SK-N-SH treated with all-trans-retinoic acid at 6 μM for 48 hours (cell line): ENCODE results near the gene PDE1C.

Experiments
- ATAC-seq: fragments of 200-7000 bp; cut with Tn5 transposase; 3 replicates; pipeline ENCODE4 v1.9.1; 2020; ENCODE audit warnings: mild to moderate bottlenecking, moderate library complexity
- ARNTL ChIP-seq: fragments of 450-650 bp; formaldehyde crosslinking; IDR thresholded peaks from 2 replicates; pipeline ENCODE4 v1.5.0; 2020; ENCODE audit warnings: low read depth, mild to moderate bottlenecking, moderate library complexity, borderline replicate concordance
- BACH2 ChIP-seq: fragments of 250-450 bp; sonication (Bioruptor Pico); IDR thresholded peaks from 2 replicates; pipeline ENCODE4 v1.9.0; 2021; ENCODE audit warnings: mild to moderate bottlenecking, borderline replicate concordance
- CSDC2 ChIP-seq: fragments of 250-450 bp; sonication (Bioruptor Pico); IDR thresholded peaks from 2 replicates; pipeline ENCODE4 v1.5.0; 2020; ENCODE audit warnings: mild to moderate bottlenecking, moderate library complexity
- ESRRG ChIP-seq: fragments of 250-450 bp; sonication (Bioruptor Pico); IDR thresholded peaks from 2 replicates; pipeline ENCODE4 v1.6.1; 2021; ENCODE audit warnings: mild to moderate bottlenecking
- GLIS3 ChIP-seq: fragments of 250-450 bp; sonication (Bioruptor Pico); IDR thresholded peaks from 2 replicates; pipeline ENCODE4 v1.5.0; 2020; ENCODE audit warnings: mild to moderate bottlenecking, moderate library complexity
- ISL1 ChIP-seq: fragments of 250-450 bp; sonication (Bioruptor Pico); IDR thresholded peaks from 2 replicates; pipeline ENCODE4 v2.1.2; 2022; ENCODE audit warnings: mild to moderate bottlenecking, moderate library complexity
- OSR1 ChIP-seq: fragments of 250-450 bp; sonication (Bioruptor Pico); IDR thresholded peaks from 2 replicates; pipeline ENCODE4 v1.8.0; 2022; ENCODE audit warnings: moderate library complexity, mild to moderate bottlenecking, inconsistent platforms
- PPARA ChIP-seq: fragments of 250-450 bp; sonication (Bioruptor Pico); IDR thresholded peaks from 2 replicates; pipeline ENCODE4 v1.5.0; 2020; ENCODE audit warnings: mild to moderate bottlenecking, borderline replicate concordance
- RARB ChIP-seq: fragments of 250-450 bp; sonication (Bioruptor Pico); IDR thresholded peaks from 2 replicates; pipeline ENCODE4 v1.8.0; 2021; ENCODE audit warnings: mild to moderate bottlenecking, moderate library complexity
- SNAI2 ChIP-seq: fragments of 250-450 bp; sonication (Bioruptor Pico); IDR thresholded peaks from 2 replicates; pipeline ENCODE4 v1.5.0; 2020; ENCODE audit warnings: mild to moderate bottlenecking, moderate library complexity
- TCF4 ChIP-seq: fragments of 250-450 bp; sonication (Bioruptor Pico); IDR thresholded peaks from 2 replicates; pipeline ENCODE4 v1.8.0; 2021; ENCODE audit warnings: mild to moderate bottlenecking, moderate library complexity, borderline replicate concordance
- TOX ChIP-seq: fragments of 250-450 bp; sonication (Bioruptor Pico); IDR thresholded peaks from 2 replicates; pipeline ENCODE4 v1.8.0; 2021; ENCODE audit warnings: mild to moderate bottlenecking, moderate library complexity, borderline replicate concordance
- ZC3H10 ChIP-seq: fragments of 250-450 bp; sonication (Bioruptor Pico); IDR thresholded peaks from 2 replicates; pipeline ENCODE4 v1.5.1; 2021; ENCODE audit warnings: mild to moderate bottlenecking, moderate library complexity
- ZFP3 ChIP-seq: fragments of 250-450 bp; sonication (Bioruptor Pico); IDR thresholded peaks from 2 replicates; pipeline ENCODE4 v1.5.0; 2020; ENCODE audit warnings: mild to moderate bottlenecking, moderate library complexity
- ZFP30 ChIP-seq: fragments of 450-650 bp; formaldehyde crosslinking; IDR thresholded peaks from 2 replicates; pipeline ENCODE4 v1.5.0; 2022; ENCODE audit warnings: mild to moderate bottlenecking, moderate library complexity
- ZNF565 ChIP-seq: fragments of 450-650 bp; formaldehyde crosslinking; conservative IDR thresholded peaks from 2 replicates; pipeline ENCODE4 v1.5.0; 2020; ENCODE audit warnings: low read depth, mild to moderate bottlenecking, moderate library complexity
- ZNF70 ChIP-seq: fragments of 450-650 bp; formaldehyde crosslinking; IDR thresholded peaks from 2 replicates; pipeline ENCODE4 v1.5.0; 2020; ENCODE audit warnings: mild to moderate bottlenecking, moderate library complexity
- ZNF8 ChIP-seq: fragments of 450-650 bp; formaldehyde crosslinking; IDR thresholded peaks from 2 replicates; pipeline ENCODE4 v1.5.0; 2020; ENCODE audit warnings: mild to moderate bottlenecking, moderate library complexity
- TF ChIP-seq, protein P1 (sequence below): fragments of 250-450 bp; sonication (Bioruptor Pico); IDR thresholded peaks from 2 replicates; pipeline ENCODE4 v1.5.0; 2020; ENCODE audit warnings: mild to moderate bottlenecking, moderate library complexity
- TF ChIP-seq, protein P2 (sequence below): fragments of 250-450 bp; sonication (Bioruptor Pico); IDR thresholded peaks from 2 replicates; pipeline ENCODE4 v1.8.0; 2020; ENCODE audit warnings: mild to moderate bottlenecking, moderate library complexity, borderline replicate concordance
- TF ChIP-seq, protein P3 (sequence below): fragments of 250-450 bp; sonication (Bioruptor Pico); IDR thresholded peaks from 2 replicates; pipeline ENCODE4 v1.8.0; 2021; ENCODE audit warnings: low read depth, mild to moderate bottlenecking, moderate library complexity, borderline replicate concordance
- TF ChIP-seq, protein P4 (sequence below): fragments of 250-450 bp; sonication (Bioruptor Pico); IDR thresholded peaks from 2 replicates; pipeline ENCODE4 v1.5.1; 2021; ENCODE audit warnings: mild to moderate bottlenecking, moderate library complexity

Gene PDE1C

DNA sequence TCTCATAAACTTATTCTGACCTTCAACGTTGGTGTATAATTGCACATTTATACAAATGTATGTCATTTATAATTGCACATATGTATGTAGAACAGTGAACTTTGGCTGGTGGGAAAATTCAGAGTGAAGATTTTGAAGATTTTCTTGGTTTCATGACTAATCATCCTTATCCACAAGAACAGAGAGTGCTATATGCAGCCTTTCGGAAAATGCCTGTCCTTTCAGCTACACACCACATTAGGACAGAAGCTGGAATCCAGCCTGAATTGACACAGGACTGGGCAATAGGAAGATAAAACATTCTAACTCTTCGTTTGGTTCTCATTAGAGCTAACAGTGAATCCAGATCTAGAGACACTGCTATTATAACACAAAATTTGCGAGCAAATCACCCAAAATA lies 166.2 kb downstream of the PDE1C start:
- no peak for TF ChIP-seq GLIS3 (CRISPR knock-in tag)
- no peak for TF ChIP-seq ESRRG
- no peak for TF ChIP-seq ZNF70 (CRISPR knock-in tag)
- TF ChIP-seq ZNF8: no peak
- TF ChIP-seq BACH2: no peak
- TF ChIP-seq PPARA: no peak
- TF ChIP-seq RARB (CRISPR knock-in tag): no peak
- no peak for TF ChIP-seq ZFP30 (CRISPR knock-in tag)
- TF ChIP-seq ZNF565 (CRISPR knock-in tag): no peak
- TF ChIP-seq ZFP3: no peak
- no peak for TF ChIP-seq ARNTL (CRISPR knock-in tag)
- TF ChIP-seq ZC3H10: no peak
- no peak for TF ChIP-seq TOX (CRISPR knock-in tag)
- TF ChIP-seq, protein P1, sequence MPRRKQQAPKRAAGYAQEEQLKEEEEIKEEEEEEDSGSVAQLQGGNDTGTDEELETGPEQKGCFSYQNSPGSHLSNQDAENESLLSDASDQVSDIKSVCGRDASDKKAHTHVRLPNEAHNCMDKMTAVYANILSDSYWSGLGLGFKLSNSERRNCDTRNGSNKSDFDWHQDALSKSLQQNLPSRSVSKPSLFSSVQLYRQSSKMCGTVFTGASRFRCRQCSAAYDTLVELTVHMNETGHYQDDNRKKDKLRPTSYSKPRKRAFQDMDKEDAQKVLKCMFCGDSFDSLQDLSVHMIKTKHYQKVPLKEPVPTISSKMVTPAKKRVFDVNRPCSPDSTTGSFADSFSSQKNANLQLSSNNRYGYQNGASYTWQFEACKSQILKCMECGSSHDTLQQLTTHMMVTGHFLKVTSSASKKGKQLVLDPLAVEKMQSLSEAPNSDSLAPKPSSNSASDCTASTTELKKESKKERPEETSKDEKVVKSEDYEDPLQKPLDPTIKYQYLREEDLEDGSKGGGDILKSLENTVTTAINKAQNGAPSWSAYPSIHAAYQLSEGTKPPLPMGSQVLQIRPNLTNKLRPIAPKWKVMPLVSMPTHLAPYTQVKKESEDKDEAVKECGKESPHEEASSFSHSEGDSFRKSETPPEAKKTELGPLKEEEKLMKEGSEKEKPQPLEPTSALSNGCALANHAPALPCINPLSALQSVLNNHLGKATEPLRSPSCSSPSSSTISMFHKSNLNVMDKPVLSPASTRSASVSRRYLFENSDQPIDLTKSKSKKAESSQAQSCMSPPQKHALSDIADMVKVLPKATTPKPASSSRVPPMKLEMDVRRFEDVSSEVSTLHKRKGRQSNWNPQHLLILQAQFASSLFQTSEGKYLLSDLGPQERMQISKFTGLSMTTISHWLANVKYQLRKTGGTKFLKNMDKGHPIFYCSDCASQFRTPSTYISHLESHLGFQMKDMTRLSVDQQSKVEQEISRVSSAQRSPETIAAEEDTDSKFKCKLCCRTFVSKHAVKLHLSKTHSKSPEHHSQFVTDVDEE (CRISPR knock-in tag): no peak
- TF ChIP-seq, protein P2, sequence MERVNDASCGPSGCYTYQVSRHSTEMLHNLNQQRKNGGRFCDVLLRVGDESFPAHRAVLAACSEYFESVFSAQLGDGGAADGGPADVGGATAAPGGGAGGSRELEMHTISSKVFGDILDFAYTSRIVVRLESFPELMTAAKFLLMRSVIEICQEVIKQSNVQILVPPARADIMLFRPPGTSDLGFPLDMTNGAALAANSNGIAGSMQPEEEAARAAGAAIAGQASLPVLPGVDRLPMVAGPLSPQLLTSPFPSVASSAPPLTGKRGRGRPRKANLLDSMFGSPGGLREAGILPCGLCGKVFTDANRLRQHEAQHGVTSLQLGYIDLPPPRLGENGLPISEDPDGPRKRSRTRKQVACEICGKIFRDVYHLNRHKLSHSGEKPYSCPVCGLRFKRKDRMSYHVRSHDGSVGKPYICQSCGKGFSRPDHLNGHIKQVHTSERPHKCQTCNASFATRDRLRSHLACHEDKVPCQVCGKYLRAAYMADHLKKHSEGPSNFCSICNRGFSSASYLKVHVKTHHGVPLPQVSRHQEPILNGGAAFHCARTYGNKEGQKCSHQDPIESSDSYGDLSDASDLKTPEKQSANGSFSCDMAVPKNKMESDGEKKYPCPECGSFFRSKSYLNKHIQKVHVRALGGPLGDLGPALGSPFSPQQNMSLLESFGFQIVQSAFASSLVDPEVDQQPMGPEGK (CRISPR knock-in tag): no peak
- no peak for TF ChIP-seq TCF4
- no peak for TF ChIP-seq ISL1 (CRISPR knock-in tag)
- TF ChIP-seq CSDC2: no peak
- TF ChIP-seq, protein P3, sequence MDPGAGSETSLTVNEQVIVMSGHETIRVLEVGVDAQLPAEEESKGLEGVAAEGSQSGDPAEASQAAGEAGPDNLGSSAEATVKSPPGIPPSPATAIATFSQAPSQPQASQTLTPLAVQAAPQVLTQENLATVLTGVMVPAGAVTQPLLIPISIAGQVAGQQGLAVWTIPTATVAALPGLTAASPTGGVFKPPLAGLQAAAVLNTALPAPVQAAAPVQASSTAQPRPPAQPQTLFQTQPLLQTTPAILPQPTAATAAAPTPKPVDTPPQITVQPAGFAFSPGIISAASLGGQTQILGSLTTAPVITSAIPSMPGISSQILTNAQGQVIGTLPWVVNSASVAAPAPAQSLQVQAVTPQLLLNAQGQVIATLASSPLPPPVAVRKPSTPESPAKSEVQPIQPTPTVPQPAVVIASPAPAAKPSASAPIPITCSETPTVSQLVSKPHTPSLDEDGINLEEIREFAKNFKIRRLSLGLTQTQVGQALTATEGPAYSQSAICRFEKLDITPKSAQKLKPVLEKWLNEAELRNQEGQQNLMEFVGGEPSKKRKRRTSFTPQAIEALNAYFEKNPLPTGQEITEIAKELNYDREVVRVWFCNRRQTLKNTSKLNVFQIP (CRISPR knock-in tag): no peak
- no peak for TF ChIP-seq SNAI2 (CRISPR knock-in tag)
- ATAC-seq: no peak

DNA sequence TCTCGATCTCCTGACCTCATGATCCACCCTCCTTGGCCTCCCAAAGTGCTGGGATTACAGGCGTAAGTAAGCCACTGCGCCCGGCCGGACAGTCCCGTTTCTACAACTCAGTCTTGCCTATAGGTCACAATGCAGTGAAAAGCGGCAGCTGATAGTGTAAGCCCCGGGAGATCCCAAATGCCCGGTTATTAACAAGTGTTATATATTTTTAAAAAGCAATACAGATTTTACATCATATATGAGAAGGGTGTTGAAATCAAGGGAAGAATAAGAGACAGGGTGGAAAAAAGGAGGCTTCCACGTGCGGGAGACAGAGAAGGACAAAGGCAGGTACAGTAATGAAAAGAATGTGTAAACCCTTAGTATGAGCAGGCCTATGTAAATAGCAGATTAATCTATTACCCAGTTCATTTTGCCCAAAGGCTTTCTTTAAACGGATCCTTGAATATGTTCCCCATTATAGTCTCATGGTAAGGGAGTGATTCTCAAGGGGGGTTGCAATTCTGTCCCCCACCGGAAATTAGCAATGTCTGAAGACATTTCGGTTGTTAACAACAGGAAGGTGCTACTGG lies 170.8 kb downstream of the PDE1C start:
- ATAC-seq: peak; percentile 55; the same call in 2 of the 3 replicates
- TF ChIP-seq ISL1 (CRISPR knock-in tag) (no peak), BACH2 (no peak), OSR1 (no peak), SNAI2 (CRISPR knock-in tag) (no peak)
- TF ChIP-seq, protein P2 (CRISPR knock-in tag): no peak
- TF ChIP-seq, protein P4, sequence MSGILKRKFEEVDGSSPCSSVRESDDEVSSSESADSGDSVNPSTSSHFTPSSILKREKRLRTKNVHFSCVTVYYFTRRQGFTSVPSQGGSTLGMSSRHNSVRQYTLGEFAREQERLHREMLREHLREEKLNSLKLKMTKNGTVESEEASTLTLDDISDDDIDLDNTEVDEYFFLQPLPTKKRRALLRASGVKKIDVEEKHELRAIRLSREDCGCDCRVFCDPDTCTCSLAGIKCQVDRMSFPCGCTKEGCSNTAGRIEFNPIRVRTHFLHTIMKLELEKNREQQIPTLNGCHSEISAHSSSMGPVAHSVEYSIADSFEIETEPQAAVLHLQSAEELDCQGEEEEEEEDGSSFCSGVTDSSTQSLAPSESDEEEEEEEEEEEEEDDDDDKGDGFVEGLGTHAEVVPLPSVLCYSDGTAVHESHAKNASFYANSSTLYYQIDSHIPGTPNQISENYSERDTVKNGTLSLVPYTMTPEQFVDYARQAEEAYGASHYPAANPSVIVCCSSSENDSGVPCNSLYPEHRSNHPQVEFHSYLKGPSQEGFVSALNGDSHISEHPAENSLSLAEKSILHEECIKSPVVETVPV (CRISPR knock-in tag): no peak
- TF ChIP-seq, all 23 proteins: peak for 0

DNA sequence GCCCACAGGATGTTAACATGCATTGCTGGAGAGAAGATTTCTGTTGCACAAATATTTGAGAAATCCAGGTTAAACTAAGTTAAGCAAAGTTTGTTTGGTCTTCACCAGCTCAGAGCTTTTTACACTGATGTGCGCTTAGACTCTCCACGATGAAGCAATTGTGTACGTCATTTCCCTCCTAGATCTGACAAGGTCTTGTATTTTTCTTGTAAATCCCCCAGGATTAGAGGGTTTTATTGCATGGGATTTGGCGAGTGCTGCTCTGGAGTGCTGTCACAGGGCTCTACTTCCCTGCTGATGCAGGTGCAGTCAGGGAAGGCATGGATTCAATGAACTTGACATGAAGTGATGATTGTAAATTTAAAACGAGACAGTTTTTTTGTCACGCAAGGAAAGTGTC lies 173.3 kb downstream of the PDE1C start:
- ATAC-seq: no peak
- no peak for TF ChIP-seq ZNF8
- TF ChIP-seq ISL1 (CRISPR knock-in tag): no peak
- TF ChIP-seq TCF4: no peak
- no peak for TF ChIP-seq ZC3H10
- TF ChIP-seq, protein P2 (CRISPR knock-in tag): no peak
- TF ChIP-seq ZFP3: no peak
- TF ChIP-seq, protein P1 (CRISPR knock-in tag): no peak
- no peak for TF ChIP-seq ZNF70 (CRISPR knock-in tag)
